Colonic mucosa (tissue), 4 donors: Measurements from ENCODE around the gene NEU1. TPM values are rescaled to one million over a fixed set of nuclear protein-coding genes. Genes with fewer than 3 reads are reported as not detected.

Source experiments
- DNase-seq: peaks from one replicate; pipeline ENCODE4 v3.0.0-alpha.2; 2020
- H3K27ac ChIP-seq: fragments of 200-600 bp; one replicate; pipeline ENCODE4 v1.8.0; 2021
- H3K27me3 ChIP-seq: fragments of 200-600 bp; one replicate; pipeline ENCODE4 v1.8.0; 2021
- H3K36me3 ChIP-seq: fragments of 200-600 bp; one replicate; pipeline ENCODE4 v1.8.0; 2021
- H3K4me1 ChIP-seq: fragments of 200-600 bp; one replicate; pipeline ENCODE4 v1.8.0; 2021; ENCODE audit warnings: mild to moderate bottlenecking
- H3K4me3 ChIP-seq: fragments of 200-600 bp; one replicate; pipeline ENCODE4 v1.8.0; 2021
- H3K9ac ChIP-seq, 2 donors: one replicate each; pipeline ENCODE4 v1.7.0; 2013; ENCODE audit warnings: control low read depth in 2 of 2, low read depth in 2 of 2, low read length in 2 of 2
- H3K9me3 ChIP-seq: fragments of 200-600 bp; one replicate; pipeline ENCODE4 v1.8.0; 2021
- CTCF ChIP-seq: fragments of 200-600 bp; IDR thresholded peaks from one replicate; pipeline ENCODE4 v1.8.0; 2022; ENCODE audit warnings: antibody characterized with exemption, mild to moderate bottlenecking
- intact Hi-C: fragments of 100-400 bp; cut with DNase I; formaldehyde crosslinking; loops from one replicate; pipeline ENCODE4 v1.14.1; 2022
- total RNA-seq, 2 donors: library from RNA; stranded (reverse); fragmentation: NEBNext Ultra II Directional in 1 of 2; extraction: Animal tissue kit (Norgen Biotek cat#: 25700) in 1 of 2; gene quantifications; one replicate each; pipeline ENCODE4 v1.2.1, GENCODE V29; 2021
- donor health status: healthy.
- donor health status: DM: no; HTN: no; CAD: no.
- donor health status: DM: no; HTN: no; CAD: no.

Gene NEU1
- total RNA-seq, 2 donors from 2014 or later, result 33.8 to 47.4 TPM

- Histone ChIP-seq H3K9me3 (no peaks in the 10 kb centered on the region), H3K4me1 (no peaks in the 10 kb centered on the region), H3K27ac (no peak overlapping the region), H3K36me3 (no peaks in the 10 kb centered on the region), H3K9ac (no peak overlapping the region), H3K4me3 (no peak overlapping the region), H3K27me3 (no peaks in the 10 kb centered on the region)
- DNase-seq, result no peak
- intact Hi-C loops, result no loop called here
- no peak for TF ChIP-seq CTCF
Measured at GRCh38 chr6:31906122-31906521, 43.5 kb upstream of the NEU1 start.

GRCh38 chr6:31905041-31905440 is 42.4 kb upstream of the NEU1 start:
- intact Hi-C loops, result no loop called here
- no peak overlapping the region for H3K27ac ChIP-seq
- H3K36me3 ChIP-seq, result no peaks in the 10 kb centered on the region
- no peak for DNase-seq
- H3K4me3 ChIP-seq, result no peak overlapping the region
- H3K9ac ChIP-seq, result no peak overlapping the region
- H3K4me1 ChIP-seq, result no peaks in the 10 kb centered on the region
- no peak for TF ChIP-seq CTCF
- H3K27me3 ChIP-seq, result no peaks in the 10 kb centered on the region
- H3K9me3 ChIP-seq, result no peaks in the 10 kb centered on the region

- Histone ChIP-seq H3K27me3 (no peaks in the 10 kb centered on the region), H3K4me3 (no peak overlapping the region), H3K4me1 (no peaks in the 10 kb centered on the region), H3K36me3 (no peaks in the 10 kb centered on the region), H3K9ac (no peak overlapping the region), H3K9me3 (no peaks in the 10 kb centered on the region), H3K27ac (no peak overlapping the region)
- TF ChIP-seq CTCF, result no peak
- intact Hi-C loops, result loop anchor here (5.0 kb wide), 1 partner anchor 48 kb away; no protein-coding TSS in a partner anchor
- no peak for DNase-seq
Measured at GRCh38 chr6:31903957-31904356, 41.3 kb upstream of the NEU1 start.

GRCh38 chr6:31901953-31902643 is 39.5 kb upstream of the NEU1 start, which contains the start of gene ZBTB12:
TSS of gene ZBTB12 (minus strand) at chr6:31902086. CDS start at chr6:31901305, 781 bp downstream.
- peak within 1 kb of the TSS; percentile 82 for H3K27ac ChIP-seq

GRCh38 chr6:31901415-31901952 is 38.9 kb upstream of the NEU1 start:
- peak overlapping the region; percentile 72 to 85 for H3K9ac ChIP-seq
- H3K4me1 ChIP-seq, result no peaks in the 10 kb centered on the region
- intact Hi-C loops, result loop anchor here (5.0 kb wide), 1 partner anchor 51 kb away; no protein-coding TSS in a partner anchor

More at GRCh38 chr6:31901953-31902643, 39.5 kb upstream of the NEU1 start, which contains the start of gene ZBTB12:
- Histone ChIP-seq H3K4me3 (peak within 1 kb of the TSS; percentile 50), H3K36me3 (no peaks in the 10 kb centered on the region), H3K9ac (peak within 1 kb of the TSS; percentile 72 to 85), H3K27me3 (no peaks in the 10 kb centered on the region), H3K4me1 (no peaks in the 10 kb centered on the region), H3K9me3 (no peaks in the 10 kb centered on the region)
- peak; percentile 90 for DNase-seq
- intact Hi-C loops, result loop anchor here (5.0 kb wide), 1 partner anchor 50 kb away; no protein-coding TSS in a partner anchor
- no peak for TF ChIP-seq CTCF

More at GRCh38 chr6:31901415-31901952, 38.9 kb upstream of the NEU1 start:
- H3K4me3 ChIP-seq, result peak overlapping the region; percentile 50
- H3K36me3 ChIP-seq, result no peaks in the 10 kb centered on the region
- no peak for TF ChIP-seq CTCF
- H3K27ac ChIP-seq, result peak overlapping the region; percentile 82
- H3K9me3 ChIP-seq, result no peaks in the 10 kb centered on the region
- H3K27me3 ChIP-seq, result no peaks in the 10 kb centered on the region
- DNase-seq, result peak; percentile 72
